Measurements from ENCODE around the gene PWP1.

PWP1 gene

DNA sequence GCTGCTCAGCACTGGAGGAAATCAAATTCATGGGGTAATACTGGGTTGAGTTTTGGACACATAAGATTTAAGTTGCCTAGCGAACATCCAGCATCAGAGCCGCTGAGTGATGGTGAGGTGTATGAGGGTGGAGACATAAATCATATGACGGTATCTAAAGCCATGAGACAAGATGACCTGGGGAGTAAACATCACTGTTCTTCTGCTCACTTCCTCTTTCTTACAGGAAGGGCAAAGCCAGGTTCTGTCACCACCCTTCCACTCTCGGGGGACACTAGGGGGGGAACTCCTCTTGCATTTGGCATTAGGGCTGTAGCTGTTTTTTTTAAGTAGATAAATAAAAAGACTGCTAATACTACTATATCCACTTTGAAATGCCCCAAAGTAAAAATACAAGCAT, 51.3 kb downstream of the PWP1 start:
- DNase-seq = no peak

DNA sequence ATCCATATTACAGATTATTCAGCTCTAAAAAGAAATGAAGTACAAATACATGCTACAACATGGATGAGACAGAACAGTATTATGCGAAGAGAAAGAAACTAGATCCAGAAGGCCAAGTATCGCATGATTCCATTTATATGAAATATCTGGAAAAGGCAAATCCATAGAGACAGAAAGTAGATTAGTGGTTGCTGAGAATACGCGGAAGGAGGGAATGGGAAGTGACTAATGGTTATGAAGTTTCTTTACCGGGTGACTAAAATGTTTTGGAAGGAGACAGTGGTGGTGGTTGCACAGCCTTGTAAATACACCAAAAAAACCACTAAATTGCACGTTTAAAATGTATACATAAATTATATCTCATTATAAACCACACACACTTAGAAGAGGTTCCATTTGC, 62.9 kb downstream of the PWP1 start:
- DNase-seq = no peak

DNA sequence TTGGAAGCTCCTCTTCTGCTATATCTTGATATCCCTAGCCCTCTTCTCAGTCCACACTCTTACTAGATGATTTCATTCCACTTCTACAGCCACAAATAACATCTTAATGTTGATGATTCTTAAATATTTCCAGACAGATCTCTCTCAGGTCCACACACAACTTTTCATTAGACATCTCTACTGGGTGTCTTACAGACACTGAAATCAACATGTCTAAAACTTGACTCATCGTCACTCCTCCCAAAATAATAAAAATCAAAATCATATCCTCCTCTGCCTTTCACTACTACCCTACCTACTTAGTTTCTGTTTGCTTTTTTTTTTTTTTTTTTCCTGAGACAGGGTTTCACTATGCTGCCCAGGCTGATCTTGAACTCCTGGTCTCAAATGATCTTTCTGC, 63.5 kb downstream of the PWP1 start:
- DNase-seq = no peak

DNA sequence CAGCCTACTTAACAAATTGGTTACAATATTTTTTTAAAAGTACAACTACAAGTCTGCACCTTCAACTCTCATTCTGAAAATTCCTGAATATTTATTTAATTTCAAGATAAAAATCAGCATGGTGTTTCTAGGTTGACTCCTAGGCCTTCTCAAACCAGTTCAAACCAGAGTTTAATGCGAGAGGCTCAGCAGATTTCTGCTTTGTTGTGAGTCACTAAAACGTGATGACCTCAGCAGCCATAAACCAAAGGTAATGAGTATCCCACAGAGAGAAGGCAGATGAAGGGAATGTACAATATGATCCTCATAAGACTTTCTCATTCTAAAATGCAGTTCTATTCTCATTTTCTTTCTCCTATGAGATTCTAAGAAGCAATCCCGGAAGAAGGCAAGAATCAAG, 73.8 kb downstream of the PWP1 start:
- DNase-seq = no peak

DNA sequence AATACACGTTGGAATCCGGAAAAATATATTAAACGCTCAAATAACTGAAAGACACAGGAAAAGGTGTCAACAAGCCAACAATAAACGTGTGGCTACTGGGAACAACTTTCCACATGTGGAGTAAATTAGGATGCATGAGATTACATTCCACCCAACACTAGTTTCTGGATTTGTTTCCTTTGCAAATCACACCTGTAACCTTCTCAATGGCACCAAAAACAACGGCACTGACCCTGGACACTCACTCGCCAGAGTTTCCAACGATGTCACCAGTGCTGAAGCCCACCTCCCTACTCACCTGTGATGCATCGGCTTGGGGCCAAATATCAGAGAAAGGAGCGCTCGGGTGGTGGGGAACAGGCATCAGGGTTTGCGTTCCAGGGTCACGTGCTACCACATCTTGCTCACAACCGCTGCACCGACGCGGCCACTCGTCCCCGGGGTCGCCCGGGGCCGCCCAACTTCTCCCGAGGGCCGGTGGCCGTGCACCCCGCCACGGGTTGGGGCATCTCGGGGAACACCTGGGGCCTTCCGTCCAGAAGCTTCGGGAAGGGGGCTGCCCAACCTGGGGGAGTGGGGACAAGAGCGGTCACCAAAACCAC, 74.7 kb downstream of the PWP1 start:
- peak; percentile 75 for DNase-seq

DNA sequence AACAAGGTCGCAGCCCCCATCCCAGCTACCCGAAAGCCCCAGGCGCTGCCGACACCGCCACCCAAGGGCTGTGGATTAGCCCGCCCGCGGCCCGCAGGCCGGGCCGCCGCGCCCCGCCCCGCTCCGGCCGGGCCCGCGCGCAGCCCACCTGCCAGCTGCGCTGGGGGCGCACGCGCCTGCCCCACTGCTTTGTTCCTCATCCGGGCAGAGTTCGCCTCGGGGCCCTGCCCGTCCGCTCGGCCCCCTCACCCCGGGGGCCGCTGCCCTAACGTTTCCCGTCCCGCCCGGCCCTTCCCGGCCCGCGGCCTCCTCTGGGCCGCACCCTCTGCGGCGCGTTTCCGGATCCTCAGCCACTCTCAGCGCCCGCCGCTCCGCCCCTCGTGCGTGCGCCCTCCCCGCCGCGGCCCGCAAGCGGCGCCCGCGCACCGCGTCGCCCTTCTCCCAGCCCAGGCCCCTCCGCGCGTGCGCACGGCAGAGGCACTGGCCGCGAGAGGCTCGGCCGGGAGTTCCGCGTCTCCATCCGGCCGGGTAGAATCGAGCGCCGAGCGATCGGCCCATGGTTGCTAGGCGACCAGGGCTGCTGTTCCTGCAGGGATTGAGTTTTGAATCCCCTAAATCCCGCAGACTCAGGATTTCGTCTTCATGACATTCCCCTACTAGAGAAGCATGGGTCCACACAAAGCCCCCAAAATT, 75.4 kb downstream of the PWP1 start, which contains the start of gene PRDM4:
Gene PRDM4, minus strand, starts transcription at position 329 of the 693 bp plus-strand sequence. CDS start 622 bp downstream, outside the sequence.
- peak; percentile 95 for DNase-seq

DNA sequence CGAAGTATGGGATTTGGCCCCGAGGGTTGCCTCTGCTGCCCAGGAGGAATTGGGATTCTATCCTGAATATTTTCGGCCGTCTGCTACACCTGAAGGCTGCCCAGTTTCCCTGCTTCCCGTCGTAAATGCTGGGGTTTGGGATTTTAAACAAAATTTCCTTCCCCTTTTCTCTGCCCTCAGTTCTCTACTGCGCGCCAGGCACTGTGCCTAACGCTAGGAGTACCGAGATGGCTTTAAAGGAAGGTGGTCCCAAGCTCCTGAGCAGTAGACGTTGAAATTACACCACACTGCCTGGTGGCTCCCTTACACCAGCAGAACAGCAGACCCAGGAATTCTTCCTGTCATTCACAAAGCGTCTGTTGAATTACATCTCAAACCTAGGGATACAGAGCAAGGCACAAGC, 75.9 kb downstream of the PWP1 start:
- DNase-seq = no peak
